ENCODE data around the gene CSE1L. TPM values are rescaled to one million over a fixed set of nuclear protein-coding genes. Genes with fewer than 3 reads are reported as not detected.

CSE1L gene
- total RNA-seq, 1 experiment from 2014 or later: 158 TPM

- no peaks in the 10 kb centered on the region for H3K27me3 ChIP-seq (ENCODE audit: insufficient read depth, low read length)
- POLR2A ChIA-PET: no interaction called here
- no peak overlapping the region for H3K4me3 ChIP-seq (replicated peaks in 1 of 2; ENCODE audit: low read depth in 1 of 2, low read length in 2 of 2)
- ATAC-seq (no peak), DNase-seq (ENCODE audit: low read depth, low spot score) (no peak)
- intact Hi-C loops (cut with micrococcal nuclease): no loop called here
- no peaks in the 10 kb centered on the region; the same call in 1 of the 2 replicates for H3K79me2 ChIP-seq (ENCODE audit: insufficient read depth, low read length)
- no peak overlapping the region for H3K9ac ChIP-seq (ENCODE audit: low read length)
- no TSS peak for BruUV-seq (replicated peaks)
- no peak overlapping the region for H2AFZ ChIP-seq (ENCODE audit: low read depth, low read length, poor library complexity, severe bottlenecking)
- RAD21 ChIA-PET (ENCODE audit: low non-redundant PET in 1 of 2, low total read pairs in 2 of 2, uncharacterized antibody in 2 of 2, unreplicated experiment in 2 of 2): interaction anchor here in 1 of 2 experiments (1.2 kb wide), 1 partner anchor 15 kb away, joined by 3 read pairs; no protein-coding TSS in a partner anchor
- no peak overlapping the region for H3K4me2 ChIP-seq (ENCODE audit: low read length)
- no peak overlapping the region for H3K27ac ChIP-seq (ENCODE audit: low read depth, low read length)
- no peaks in the 10 kb centered on the region for H4K20me1 ChIP-seq (ENCODE audit: insufficient read depth)
- H3K4me1 ChIP-seq (ENCODE audit: control insufficient read depth in 1 of 2, insufficient read depth in 2 of 2, low read length in 2 of 2): no peaks in the 10 kb centered on the region
- peaks cover 38 to 44% of the 10 kb centered on the region in 2 experiments for H3K36me3 ChIP-seq (ENCODE audit: control insufficient read depth in 1 of 2, insufficient read depth in 2 of 2, low read length in 2 of 2)
- CTCF ChIA-PET: interaction anchor here (1.1 kb wide), 1 partner anchor 15 kb away, joined by 3 read pairs; no protein-coding TSS in a partner anchor
- no peaks in the 10 kb centered on the region for H3K9me3 ChIP-seq (ENCODE audit: control insufficient read depth in 1 of 2, insufficient read depth in 1 of 2, low read depth in 1 of 2, low read length in 2 of 2)
- no peaks in the 10 kb centered on the region for H3K9me2 ChIP-seq (ENCODE audit: insufficient read depth)
- TF ChIP-seq CBX3 (IDR thresholded peaks at IDR 0.05; ENCODE audit: low read depth): no peak
- TF ChIP-seq, protein P1, sequence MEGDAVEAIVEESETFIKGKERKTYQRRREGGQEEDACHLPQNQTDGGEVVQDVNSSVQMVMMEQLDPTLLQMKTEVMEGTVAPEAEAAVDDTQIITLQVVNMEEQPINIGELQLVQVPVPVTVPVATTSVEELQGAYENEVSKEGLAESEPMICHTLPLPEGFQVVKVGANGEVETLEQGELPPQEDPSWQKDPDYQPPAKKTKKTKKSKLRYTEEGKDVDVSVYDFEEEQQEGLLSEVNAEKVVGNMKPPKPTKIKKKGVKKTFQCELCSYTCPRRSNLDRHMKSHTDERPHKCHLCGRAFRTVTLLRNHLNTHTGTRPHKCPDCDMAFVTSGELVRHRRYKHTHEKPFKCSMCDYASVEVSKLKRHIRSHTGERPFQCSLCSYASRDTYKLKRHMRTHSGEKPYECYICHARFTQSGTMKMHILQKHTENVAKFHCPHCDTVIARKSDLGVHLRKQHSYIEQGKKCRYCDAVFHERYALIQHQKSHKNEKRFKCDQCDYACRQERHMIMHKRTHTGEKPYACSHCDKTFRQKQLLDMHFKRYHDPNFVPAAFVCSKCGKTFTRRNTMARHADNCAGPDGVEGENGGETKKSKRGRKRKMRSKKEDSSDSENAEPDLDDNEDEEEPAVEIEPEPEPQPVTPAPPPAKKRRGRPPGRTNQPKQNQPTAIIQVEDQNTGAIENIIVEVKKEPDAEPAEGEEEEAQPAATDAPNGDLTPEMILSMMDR (IDR thresholded peaks at IDR 0.05 in 2 of 3, conservative IDR thresholded peaks at IDR 0.05 in 1 of 3; ENCODE audit: borderline replicate concordance in 1 of 3, insufficient read depth in 1 of 3, low read depth in 2 of 3, low read length in 2 of 3): no peak
These were observed 72.2 kb downstream of the CSE1L start for GRCh38 chr20:49118307-49118706.

- no TSS peak for BruUV-seq (replicated peaks)
- intact Hi-C loops (cut with micrococcal nuclease): no loop called here
- no peaks in the 10 kb centered on the region for H3K27me3 ChIP-seq (ENCODE audit: insufficient read depth, low read length)
- no peak for DNase-seq (ENCODE audit: low read depth, low spot score)
- no peak overlapping the region for H3K4me3 ChIP-seq (replicated peaks in 1 of 2; ENCODE audit: low read depth in 1 of 2, low read length in 2 of 2)
- no peak overlapping the region for H3K4me2 ChIP-seq (ENCODE audit: low read length)
- peaks cover 36 to 51% of the 10 kb centered on the region in 2 experiments for H3K36me3 ChIP-seq (ENCODE audit: control insufficient read depth in 1 of 2, insufficient read depth in 2 of 2, low read length in 2 of 2)
- RAD21 ChIA-PET (ENCODE audit: low non-redundant PET in 1 of 2, low total read pairs in 2 of 2, uncharacterized antibody in 2 of 2, unreplicated experiment in 2 of 2): no interaction called here
- no peak for ATAC-seq
- CTCF ChIA-PET: interaction anchor here (1.2 kb wide), 1 partner anchor 13 kb away, joined by 5 read pairs; no protein-coding TSS in a partner anchor
- no peaks in the 10 kb centered on the region for H3K4me1 ChIP-seq (ENCODE audit: control insufficient read depth in 1 of 2, insufficient read depth in 2 of 2, low read length in 2 of 2)
- H4K20me1 ChIP-seq (ENCODE audit: insufficient read depth): no peaks in the 10 kb centered on the region
- no peaks in the 10 kb centered on the region for H3K9me2 ChIP-seq (ENCODE audit: insufficient read depth)
- no peaks in the 10 kb centered on the region for H3K9me3 ChIP-seq (ENCODE audit: control insufficient read depth in 1 of 2, insufficient read depth in 1 of 2, low read depth in 1 of 2, low read length in 2 of 2)
- H3K79me2 ChIP-seq (ENCODE audit: insufficient read depth, low read length): no peaks in the 10 kb centered on the region; the same call in 1 of the 2 replicates
- POLR2A ChIA-PET: no interaction called here
- no peak overlapping the region for H3K9ac ChIP-seq (ENCODE audit: low read length)
- no peak overlapping the region for H2AFZ ChIP-seq (ENCODE audit: low read depth, low read length, poor library complexity, severe bottlenecking)
- no peak overlapping the region for H3K27ac ChIP-seq (ENCODE audit: low read depth, low read length)
- TF ChIP-seq FOSL1 (IDR thresholded peaks at IDR 0.05; ENCODE audit: low read depth) (no peak), ZFX (IDR thresholded peaks at IDR 0.05) (no peak), EGR1 (IDR thresholded peaks at IDR 0.05; ENCODE audit: low read depth) (no peak), ZBTB33 (IDR thresholded peaks at IDR 0.05; ENCODE audit: extremely low read depth, insufficient replicate concordance, low read length) (no peak), TCF7L2 (IDR thresholded peaks at IDR 0.05; ENCODE audit: borderline replicate concordance, extremely low read depth, insufficient read depth, insufficient read length) (no peak), EZH2phosphoT487 (IDR thresholded peaks at IDR 0.05; ENCODE audit: borderline replicate concordance) (no peak), YY1 (IDR thresholded peaks at IDR 0.05; ENCODE audit: extremely low read depth, insufficient replicate concordance, low read depth, low read length) (no peak), SRF (IDR thresholded peaks at IDR 0.05; ENCODE audit: low read depth) (no peak), CEBPB (IDR thresholded peaks at IDR 0.05; ENCODE audit: low read depth) (no peak), JUND (IDR thresholded peaks at IDR 0.05) (no peak)
- TF ChIP-seq, protein P2, sequence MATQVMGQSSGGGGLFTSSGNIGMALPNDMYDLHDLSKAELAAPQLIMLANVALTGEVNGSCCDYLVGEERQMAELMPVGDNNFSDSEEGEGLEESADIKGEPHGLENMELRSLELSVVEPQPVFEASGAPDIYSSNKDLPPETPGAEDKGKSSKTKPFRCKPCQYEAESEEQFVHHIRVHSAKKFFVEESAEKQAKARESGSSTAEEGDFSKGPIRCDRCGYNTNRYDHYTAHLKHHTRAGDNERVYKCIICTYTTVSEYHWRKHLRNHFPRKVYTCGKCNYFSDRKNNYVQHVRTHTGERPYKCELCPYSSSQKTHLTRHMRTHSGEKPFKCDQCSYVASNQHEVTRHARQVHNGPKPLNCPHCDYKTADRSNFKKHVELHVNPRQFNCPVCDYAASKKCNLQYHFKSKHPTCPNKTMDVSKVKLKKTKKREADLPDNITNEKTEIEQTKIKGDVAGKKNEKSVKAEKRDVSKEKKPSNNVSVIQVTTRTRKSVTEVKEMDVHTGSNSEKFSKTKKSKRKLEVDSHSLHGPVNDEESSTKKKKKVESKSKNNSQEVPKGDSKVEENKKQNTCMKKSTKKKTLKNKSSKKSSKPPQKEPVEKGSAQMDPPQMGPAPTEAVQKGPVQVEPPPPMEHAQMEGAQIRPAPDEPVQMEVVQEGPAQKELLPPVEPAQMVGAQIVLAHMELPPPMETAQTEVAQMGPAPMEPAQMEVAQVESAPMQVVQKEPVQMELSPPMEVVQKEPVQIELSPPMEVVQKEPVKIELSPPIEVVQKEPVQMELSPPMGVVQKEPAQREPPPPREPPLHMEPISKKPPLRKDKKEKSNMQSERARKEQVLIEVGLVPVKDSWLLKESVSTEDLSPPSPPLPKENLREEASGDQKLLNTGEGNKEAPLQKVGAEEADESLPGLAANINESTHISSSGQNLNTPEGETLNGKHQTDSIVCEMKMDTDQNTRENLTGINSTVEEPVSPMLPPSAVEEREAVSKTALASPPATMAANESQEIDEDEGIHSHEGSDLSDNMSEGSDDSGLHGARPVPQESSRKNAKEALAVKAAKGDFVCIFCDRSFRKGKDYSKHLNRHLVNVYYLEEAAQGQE (IDR thresholded peaks at IDR 0.05; ENCODE audit: low read depth): no peak
These were observed 73.9 kb downstream of the CSE1L start for GRCh38 chr20:49119988-49120387.
